Kidney (tissue), 14 donors: ENCODE results near the gene PRM3. TPM values are rescaled to one million over a fixed set of nuclear protein-coding genes. Genes with fewer than 3 reads are reported as not detected.

Experiments used
- DNase-seq, 5 donors: peaks; one replicate each; pipeline ENCODE4 v3.0.0-alpha.2; 2013 to 2020
- FAIRE-seq: peaks from 2 replicates; lab custom pipeline; 2012; peaks lifted over from hg19 to GRCh38; lab: Jason Lieb, UNC
- H3K27ac ChIP-seq, 2 donors: one replicate each; pipeline ENCODE4 v1.7.0; 2013; ENCODE audit warnings: low read depth in 2 of 2, low read length in 2 of 2, inconsistent platforms in 1 of 2
- H3K27me3 ChIP-seq: one replicate; pipeline ENCODE4 v1.7.1; 2013; ENCODE audit warnings: low read length, inconsistent platforms; ENCODE audit not compliant: control insufficient read depth, insufficient read depth
- H3K36me3 ChIP-seq, 3 donors: one replicate each; pipeline versions ENCODE4 v1.7.0 to v1.7.1; 2013; ENCODE audit warnings: low read length in 3 of 3, control low read depth in 1 of 3, inconsistent platforms in 1 of 3; ENCODE audit not compliant: insufficient read depth in 3 of 3, control insufficient read depth in 2 of 3
- H3K4me1 ChIP-seq, 3 donors: one replicate each; pipeline versions ENCODE4 v1.7.0 to v1.7.1; 2013; ENCODE audit warnings: low read length in 3 of 3, inconsistent platforms in 1 of 3, low read depth in 1 of 3; ENCODE audit not compliant: control insufficient read depth in 2 of 3, insufficient read depth in 2 of 3
- H3K4me3 ChIP-seq, 3 donors: one replicate each; pipeline versions ENCODE4 v1.7.0 to v1.8.1; 2013; ENCODE audit warnings: low read length in 3 of 3, control low read depth in 1 of 3, inconsistent platforms in 1 of 3
- H3K9ac ChIP-seq, 3 donors: one replicate each; pipeline versions ENCODE4 v1.7.0 to v1.7.1; 2013; ENCODE audit warnings: low read length in 3 of 3, control low read depth in 1 of 3, inconsistent platforms in 1 of 3
- H3K9me3 ChIP-seq, 3 donors: one replicate each; pipeline versions ENCODE4 v1.7.0 to v1.7.1; 2013; ENCODE audit warnings: low read length in 3 of 3, control low read depth in 1 of 3, inconsistent platforms in 1 of 3; ENCODE audit not compliant: control insufficient read depth in 2 of 3, insufficient read depth in 1 of 3
- CTCF ChIP-seq: IDR thresholded peaks from 3 replicates; pipeline ENCODE4 v1.5.1; 2012; ENCODE audit warnings: mild to moderate bottlenecking, moderate library complexity, borderline replicate concordance; ENCODE audit not compliant: insufficient read depth; ENCODE audit errors: extremely low read depth
- intact Hi-C: fragments of 100-400 bp; cut with DNase I; formaldehyde crosslinking; loops from one replicate; pipeline ENCODE4 v1.11.1; 2022
- polyA plus RNA-seq: library from polyadenylated mRNA; stranded (reverse); fragments of 350-450 nt; fragmentation: Illumina TruSeq; extraction: RNeasy Lipid Tissue Mini Kit (QIAGEN cat#74804); gene quantifications from one replicate; pipeline ENCODE4 v1.2.3, GENCODE V29; 2014; ENCODE audit warnings: low read depth, low replicate concordance; ENCODE audit not compliant: insufficient read depth
- total RNA-seq: library from RNA; stranded (reverse); fragmentation: NEBNext Ultra II Directional; extraction: Animal tissue kit (Norgen Biotek cat#: 25700); gene quantifications from one replicate; pipeline ENCODE4 v1.2.1, GENCODE V29; 2021
- donor health status: control.
- donor health status: control.
- donor health status: control.
- donor health status: control.
- donor health status: control.
- donor health status: DM: yes; HTN: yes; CAD: no.
- donor health status: Normal renal cell carcinoma (clear cell type).

The PRM3 gene
- total and polyA plus RNA-seq, 2 donors from 2014 or later = not detected

- FAIRE-seq (no peak), DNase-seq (no peak)
- intact Hi-C loops = no loop called here
- no peaks in the 10 kb centered on the region for H3K36me3 ChIP-seq
- TF ChIP-seq CTCF = no peak
- H3K4me3 ChIP-seq = no peak overlapping the region
- no peaks in the 10 kb centered on the region for H3K9me3 ChIP-seq
- H3K4me1 ChIP-seq = peaks cover 0 to 3% (median 0%) of the 10 kb centered on the region in 3 donors
- H3K9ac ChIP-seq = no peak overlapping the region
- no peaks in the 10 kb centered on the region for H3K27me3 ChIP-seq
- no peak overlapping the region for H3K27ac ChIP-seq
Measured at GRCh38 chr16:11320170-11320569, 46.7 kb upstream of the PRM3 start.

GRCh38 chr16:11319529-11320146 lies 46.2 kb upstream of the PRM3 start:
- TF ChIP-seq CTCF = no peak
- Histone ChIP-seq H3K27ac (no peak overlapping the region), H3K27me3 (no peaks in the 10 kb centered on the region), H3K36me3 (no peaks in the 10 kb centered on the region), H3K4me3 (no peak overlapping the region), H3K9ac (no peak overlapping the region), H3K9me3 (no peaks in the 10 kb centered on the region), H3K4me1 (peaks cover 0 to 3% (median 0%) of the 10 kb centered on the region in 3 donors)
- intact Hi-C loops = no loop called here
- DNase-seq (no peak), FAIRE-seq (no peak)

- peak in 1 of 5 donors; percentile 31 for DNase-seq
- no peak overlapping the region for H3K9ac ChIP-seq
- no peak overlapping the region for H3K27ac ChIP-seq
- H3K27me3 ChIP-seq = no peaks in the 10 kb centered on the region
- TF ChIP-seq CTCF = no peak
- H3K4me1 ChIP-seq = peaks cover 0 to 3% (median 0%) of the 10 kb centered on the region in 3 donors
- no peak for FAIRE-seq
- intact Hi-C loops = no loop called here
- no peaks in the 10 kb centered on the region for H3K9me3 ChIP-seq
- no peaks in the 10 kb centered on the region for H3K36me3 ChIP-seq
- no peak overlapping the region for H3K4me3 ChIP-seq
Measured at GRCh38 chr16:11318817-11319216, 45.4 kb upstream of the PRM3 start.
